ENCODE measurements around the gene PRDM16. TPM values are rescaled to one million over a fixed set of nuclear protein-coding genes. Genes with fewer than 3 reads are reported as not detected.

PRDM16 gene
- total RNA-seq, 1 experiment from 2014 or later: not detected

GRCh38 chr1:3053986-3054385 is 15.0 kb upstream of the PRDM16 start:
- no peak for DNase-seq (ENCODE audit: low spot score)

GRCh38 chr1:3054474-3054873 is 14.5 kb upstream of the PRDM16 start:
- no peak for DNase-seq (ENCODE audit: low spot score)

- no peak for DNase-seq (ENCODE audit: low spot score)
These were observed 14.0 kb upstream of the PRDM16 start for GRCh38 chr1:3055051-3055450.

- DNase-seq (ENCODE audit: low spot score): no peak
These were observed 12.4 kb upstream of the PRDM16 start for GRCh38 chr1:3056641-3057040.

- no peak for DNase-seq (ENCODE audit: low spot score)
These were observed 10.6 kb upstream of the PRDM16 start for GRCh38 chr1:3058263-3059030.

GRCh38 chr1:3060127-3060526 is 8.9 kb upstream of the PRDM16 start:
- DNase-seq (ENCODE audit: low spot score): no peak

- no peak for DNase-seq (ENCODE audit: low spot score)
These were observed 8.1 kb upstream of the PRDM16 start for GRCh38 chr1:3060601-3061551.

- DNase-seq (ENCODE audit: low spot score): no peak
These were observed 7.4 kb upstream of the PRDM16 start for GRCh38 chr1:3061566-3061965.

GRCh38 chr1:3061981-3062615 is 6.9 kb upstream of the PRDM16 start:
- no peak for DNase-seq (ENCODE audit: low spot score)

- no peak for DNase-seq (ENCODE audit: low spot score)
These were observed 6.2 kb upstream of the PRDM16 start for GRCh38 chr1:3062616-3063378.

- no peak for DNase-seq (ENCODE audit: low spot score)
These were observed 5.4 kb upstream of the PRDM16 start for GRCh38 chr1:3063379-3064295.

- no peak for DNase-seq (ENCODE audit: low spot score)
These were observed 4.6 kb upstream of the PRDM16 start for GRCh38 chr1:3064296-3064850.

- no peak for DNase-seq (ENCODE audit: low spot score)
These were observed 4.1 kb upstream of the PRDM16 start for GRCh38 chr1:3064901-3065300.

GRCh38 chr1:3065396-3065795 is 3.6 kb upstream of the PRDM16 start:
- no peak for DNase-seq (ENCODE audit: low spot score)

- no peak for DNase-seq (ENCODE audit: low spot score)
These were observed 3.2 kb upstream of the PRDM16 start for GRCh38 chr1:3065797-3066196.

- DNase-seq (ENCODE audit: low spot score): peak; percentile 26
These were observed 2.7 kb upstream of the PRDM16 start for GRCh38 chr1:3066250-3066711.

- DNase-seq (ENCODE audit: low spot score): no peak
These were observed 2.2 kb upstream of the PRDM16 start for GRCh38 chr1:3066826-3067225.

- no peak for DNase-seq (ENCODE audit: low spot score)
These were observed 1.7 kb upstream of the PRDM16 start for GRCh38 chr1:3067301-3067670.

GRCh38 chr1:3067671-3068563 is 1.1 kb upstream of the PRDM16 start:
- DNase-seq (ENCODE audit: low spot score): no peak

Measured in HT-29 (cell line).